ENCODE measurements around the gene TRMU. TPM values are rescaled to one million over a fixed set of nuclear protein-coding genes. Genes with fewer than 3 reads are reported as not detected.

The TRMU gene
- total and polyA plus RNA-seq, 2 of the 4 experiments (the other 2 are of a cell fraction) = 19.0 to 36.4 TPM

GRCh38 chr22:46354176-46354992, 18.9 kb downstream of the TRMU start:
- no peak overlapping the region for H2BK20ac ChIP-seq (ENCODE audit: low read depth, low read length)
- no peak overlapping the region for H3K27ac ChIP-seq (ENCODE audit: insufficient read depth, low read length)
- 79% methylated on average over 6 of the region's 21 CpGs; no CpG with 5 or more reads in 1 of the 2 experiments for WGBS, 2 experiments (ENCODE audit: extremely low coverage in 2 of 2, insufficient read length in 1 of 2)
- in situ Hi-C loops (cut with MboI; ENCODE audit: low sequenced_read_pairs) (no loop called here), dilution Hi-C loops (cut with HindIII; ENCODE audit: low sequenced_read_pairs, unreplicated experiment) (no loop called here), intact Hi-C loops (cut with micrococcal nuclease) (no loop called here)
- no peak overlapping the region for H3K14ac ChIP-seq (replicated peaks; ENCODE audit: low read depth, low read length)
- peaks cover 31% of the 10 kb centered on the region for H4K20me1 ChIP-seq (ENCODE audit: insufficient read depth, low read length)
- no peak overlapping the region for H3K4ac ChIP-seq (ENCODE audit: low read depth, low read length)
- H4K91ac ChIP-seq (ENCODE audit: insufficient read depth, low read depth, low read length) = no peak overlapping the region
- no peak overlapping the region for H2BK15ac ChIP-seq (ENCODE audit: low read depth, low read length)
- peak overlapping the region; percentile 31 for H2AK9ac ChIP-seq (replicated peaks; ENCODE audit: low read depth, low read length, poor library complexity)
- no peak overlapping the region for H4K5ac ChIP-seq (ENCODE audit: low read depth, low read length)
- BruUV-seq (replicated peaks) = no TSS peak
- POLR2A ChIA-PET (ENCODE audit: unreplicated experiment) = no interaction called here
- CTCF ChIA-PET = interaction anchor here (1.9 kb wide), 1 partner anchor 18 kb away, joined by 4 read pairs; no protein-coding TSS in a partner anchor
- no peak overlapping the region for H3K9ac ChIP-seq (ENCODE audit: low read depth, low read length)
- H3K36me3 ChIP-seq (ENCODE audit: control insufficient read depth, insufficient read depth, low read length) = peaks cover 67% of the 10 kb centered on the region
- no peaks in the 10 kb centered on the region for H3K4me1 ChIP-seq (ENCODE audit: control insufficient read depth, insufficient read depth, low read length)
- no peak for ATAC-seq (ENCODE audit: low read depth)
- no peak overlapping the region for H3K56ac ChIP-seq (ENCODE audit: extremely low read depth, insufficient read depth, low read length)
- H3K4me3 ChIP-seq (ENCODE audit: insufficient read depth, low read depth, low read length) = no peak overlapping the region
- H3K9me1 ChIP-seq (ENCODE audit: insufficient read depth, low read length) = no peaks in the 10 kb centered on the region
- H2BK120ac ChIP-seq (ENCODE audit: low read depth, low read length) = no peak overlapping the region
- no peaks in the 10 kb centered on the region for H3K27me3 ChIP-seq (ENCODE audit: control insufficient read depth, insufficient read depth, low read length)
- no peak overlapping the region for H3K23ac ChIP-seq (ENCODE audit: low read depth, low read length)
- no peak overlapping the region for H2AFZ ChIP-seq (replicated peaks; ENCODE audit: low read length, poor library complexity)
- H3K4me2 ChIP-seq (ENCODE audit: low read depth, low read length) = no peak overlapping the region
- no peak overlapping the region for H4K8ac ChIP-seq (ENCODE audit: low read depth in 2 of 2, low read length in 2 of 2)
- no peak for DNase-seq
- no peak for TF ChIP-seq RFX5 (IDR thresholded peaks at IDR 0.05; ENCODE audit: low read depth, low read length)
- no peak for TF ChIP-seq CHD1 (IDR thresholded peaks at IDR 0.05; ENCODE audit: low read depth, low read length)
- no peak for TF ChIP-seq ELK1 (IDR thresholded peaks at IDR 0.05; ENCODE audit: borderline replicate concordance, low read depth, low read length)
- no peak for TF ChIP-seq SMC3 (IDR thresholded peaks at IDR 0.05; ENCODE audit: low read depth, low read length)
- no peak overlapping the region for H2AK5ac ChIP-seq (ENCODE audit: low read depth, low read length)
- H3K79me1 ChIP-seq (ENCODE audit: low read depth in 1 of 2, low read length in 2 of 2) = peaks cover 3 to 4% of the 10 kb centered on the region in 2 experiments; a peak in 3 of 4 replicates
- no peaks in the 10 kb centered on the region for H3K9me3 ChIP-seq (ENCODE audit: control insufficient read depth, insufficient read depth, low read length)
- H3K18ac ChIP-seq (ENCODE audit: low read depth, low read length) = no peak overlapping the region
- H2BK5ac ChIP-seq (ENCODE audit: low read depth, low read length, poor library complexity, severe bottlenecking) = no peak overlapping the region
